ENCODE results near the gene SLC22A7.

GRCh38 chr6:43339168-43339567, 41.1 kb downstream of the SLC22A7 start:
- TF ChIP-seq, protein P1, sequence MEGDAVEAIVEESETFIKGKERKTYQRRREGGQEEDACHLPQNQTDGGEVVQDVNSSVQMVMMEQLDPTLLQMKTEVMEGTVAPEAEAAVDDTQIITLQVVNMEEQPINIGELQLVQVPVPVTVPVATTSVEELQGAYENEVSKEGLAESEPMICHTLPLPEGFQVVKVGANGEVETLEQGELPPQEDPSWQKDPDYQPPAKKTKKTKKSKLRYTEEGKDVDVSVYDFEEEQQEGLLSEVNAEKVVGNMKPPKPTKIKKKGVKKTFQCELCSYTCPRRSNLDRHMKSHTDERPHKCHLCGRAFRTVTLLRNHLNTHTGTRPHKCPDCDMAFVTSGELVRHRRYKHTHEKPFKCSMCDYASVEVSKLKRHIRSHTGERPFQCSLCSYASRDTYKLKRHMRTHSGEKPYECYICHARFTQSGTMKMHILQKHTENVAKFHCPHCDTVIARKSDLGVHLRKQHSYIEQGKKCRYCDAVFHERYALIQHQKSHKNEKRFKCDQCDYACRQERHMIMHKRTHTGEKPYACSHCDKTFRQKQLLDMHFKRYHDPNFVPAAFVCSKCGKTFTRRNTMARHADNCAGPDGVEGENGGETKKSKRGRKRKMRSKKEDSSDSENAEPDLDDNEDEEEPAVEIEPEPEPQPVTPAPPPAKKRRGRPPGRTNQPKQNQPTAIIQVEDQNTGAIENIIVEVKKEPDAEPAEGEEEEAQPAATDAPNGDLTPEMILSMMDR (IDR thresholded peaks at IDR 0.05): no peak
- no peak for TF ChIP-seq POLR2A (IDR thresholded peaks at IDR 0.05)
